ENCODE measurements around the gene CACNA1I. TPM values are rescaled to one million over a fixed set of nuclear protein-coding genes. Genes with fewer than 3 reads are reported as not detected.

Gene CACNA1I
- polyA plus RNA-seq, 3 donors: 0.08 to 0.13 TPM; not detected in 1

DNA sequence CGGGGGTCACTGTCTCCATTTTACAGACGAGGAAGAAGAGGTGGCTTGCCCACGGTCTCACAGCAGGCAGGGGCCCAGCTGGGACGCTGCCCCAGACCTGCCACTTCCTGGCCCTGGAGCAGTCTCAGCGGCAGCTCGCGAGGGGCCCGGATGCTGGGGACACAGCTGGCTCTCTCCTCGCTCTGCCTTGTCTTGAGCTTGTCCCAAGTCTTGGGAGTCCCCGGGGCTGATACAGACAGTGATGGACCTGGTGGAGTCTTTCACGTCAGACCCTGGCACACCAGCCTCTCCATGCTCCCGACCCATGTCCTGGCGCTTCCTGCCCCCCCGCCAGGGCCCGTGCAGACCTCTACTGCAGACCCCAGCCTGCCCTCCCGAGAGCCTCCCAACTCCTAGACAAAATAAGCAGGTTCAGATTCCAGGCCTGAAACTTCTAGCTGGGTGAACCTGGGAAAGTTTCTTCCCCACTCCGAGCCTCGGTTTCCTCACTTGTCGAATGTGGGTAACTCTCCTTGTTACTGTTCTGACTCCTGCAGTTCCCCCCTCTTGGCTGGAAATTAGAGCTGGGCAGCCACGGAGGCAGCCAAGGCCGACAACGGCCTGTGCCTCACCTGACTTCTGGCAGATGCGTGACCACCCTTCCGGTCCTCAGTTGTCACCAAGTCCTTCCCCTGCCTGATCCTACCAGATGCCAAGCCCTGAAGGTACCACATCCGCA lies 145.4 kb downstream of the CACNA1I start:
- WGBS, 3 donors: 80 to 83% (median 80%) methylated on average over 25 of the region's 25 CpGs

DNA sequence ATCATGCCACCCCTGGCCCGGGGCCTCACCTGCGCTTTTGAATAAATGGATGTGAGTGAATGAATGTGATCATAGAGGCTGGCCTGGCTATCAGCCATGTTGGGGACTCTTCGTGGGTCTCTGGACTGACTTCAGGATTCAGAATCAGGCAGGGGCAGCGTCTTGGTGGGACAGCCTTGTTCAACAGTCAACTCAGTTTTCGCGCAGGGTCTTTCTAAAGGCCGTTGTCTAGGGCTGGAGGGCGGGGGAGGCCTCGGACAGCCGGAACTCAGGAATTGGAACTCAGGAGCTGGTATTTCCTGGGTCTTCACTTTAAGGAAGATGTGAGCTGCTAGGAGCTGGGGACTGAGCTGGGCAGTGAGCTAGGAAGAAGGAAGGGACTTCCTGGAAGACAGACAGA lies 146.0 kb downstream of the CACNA1I start:
- WGBS, 3 donors: 84 to 91% (median 86%) methylated on average over 10 of the region's 10 CpGs
- no peak overlapping the region for H3K27ac ChIP-seq (ENCODE audit: low read depth, low read length)

More for the DNA sequence above, 145.4 kb downstream of the CACNA1I start:
- no peak overlapping the region for H3K27ac ChIP-seq (ENCODE audit: low read depth, low read length)

DNA sequence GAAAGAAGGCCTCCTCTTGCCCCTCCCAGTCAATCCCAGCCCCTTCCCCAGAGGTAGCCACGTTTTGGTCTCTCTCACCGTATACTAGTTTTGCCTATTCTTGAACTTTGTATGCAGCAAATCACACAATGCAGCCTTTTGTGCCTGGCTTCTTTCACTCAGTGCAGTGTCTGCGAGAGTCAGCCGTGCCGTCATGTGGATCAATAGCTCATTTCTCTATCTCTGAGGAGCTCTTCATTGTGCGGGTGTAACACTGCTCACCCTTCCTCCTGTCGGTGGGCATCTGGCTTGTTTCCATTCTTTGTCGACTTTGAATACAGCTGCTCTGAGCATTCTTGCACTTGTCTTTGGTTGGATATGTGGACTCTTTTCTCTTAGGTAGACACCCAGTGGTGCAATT lies 146.5 kb downstream of the CACNA1I start:
- WGBS, 3 donors: 47 to 79% (median 73%) methylated on average over 8 of the region's 8 CpGs
- no peak overlapping the region for H3K27ac ChIP-seq (ENCODE audit: low read depth, low read length)

DNA sequence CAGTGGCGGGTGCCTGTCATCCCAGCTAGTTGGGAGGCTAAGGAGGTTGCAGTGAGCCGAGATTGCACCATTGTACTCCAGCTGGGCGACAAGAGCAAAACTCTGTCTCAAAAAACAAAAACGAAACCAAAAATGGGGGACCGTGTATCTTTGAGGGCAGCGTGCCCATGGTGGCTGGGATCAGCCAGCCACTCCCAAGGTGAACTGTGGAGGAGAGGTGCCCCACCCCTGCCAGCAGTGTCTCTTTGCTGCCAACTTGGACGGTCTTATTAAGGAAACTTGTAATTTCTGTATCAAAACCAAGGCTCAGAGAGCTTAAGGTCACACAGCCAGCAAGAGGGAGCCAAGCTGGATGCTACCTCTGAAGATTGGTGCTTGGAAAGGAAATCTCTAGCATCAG lies 147.7 kb downstream of the CACNA1I start:
- 72 to 82% (median 78%) methylated on average over 7 of the region's 7 CpGs for WGBS, 3 donors
- H3K27ac ChIP-seq (ENCODE audit: low read depth, low read length): no peak overlapping the region

DNA sequence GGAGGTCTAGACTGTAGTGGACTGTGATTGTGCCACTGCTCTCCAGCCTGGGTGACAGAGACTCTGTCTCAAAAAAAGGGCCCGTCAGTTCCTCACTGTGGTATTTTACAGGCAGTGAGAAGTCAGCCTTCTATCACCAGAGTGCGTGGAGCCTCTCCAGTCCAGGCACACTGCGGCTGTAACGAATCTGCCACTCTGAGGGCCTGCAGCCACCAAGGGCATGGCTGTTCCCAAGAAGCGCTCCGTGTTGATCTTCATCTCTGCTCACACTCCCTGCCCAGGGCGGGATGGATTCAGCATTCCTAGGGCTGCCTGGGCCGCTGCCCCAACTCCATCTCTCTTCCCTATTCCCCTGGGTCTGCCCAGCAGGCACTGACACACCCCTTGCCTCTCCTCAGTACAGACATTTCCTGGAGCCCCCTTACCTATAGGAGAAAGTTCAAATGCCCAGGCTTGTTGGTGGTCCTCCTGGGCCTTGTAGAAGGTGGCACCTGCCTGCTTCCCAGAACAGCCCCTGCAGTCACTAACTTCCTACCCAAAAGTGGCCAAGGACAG lies 148.4 kb downstream of the CACNA1I start:
- 86 to 91% (median 89%) methylated on average over 8 of the region's 8 CpGs for WGBS, 3 donors
- H3K27ac ChIP-seq (ENCODE audit: low read depth, low read length): no peak overlapping the region

- 60 to 79% (median 79%) methylated on average over 15 of the region's 15 CpGs for WGBS, 3 donors
- no peak overlapping the region for H3K27ac ChIP-seq (ENCODE audit: low read depth, low read length)
Observed at GRCh38 chr22:39719559-39720450, 149.3 kb downstream of the CACNA1I start.

GRCh38 chr22:39721206-39722031 lies 150.9 kb downstream of the CACNA1I start:
- 36 to 46% (median 44%) methylated on average over 9 of the region's 9 CpGs for WGBS, 3 donors
- H3K27ac ChIP-seq (ENCODE audit: low read depth, low read length): no peak overlapping the region

- 84 to 88% (median 88%) methylated on average over 6 of the region's 6 CpGs for WGBS, 3 donors
- no peak overlapping the region for H3K27ac ChIP-seq (ENCODE audit: low read depth, low read length)
Observed at GRCh38 chr22:39722032-39722325, 151.4 kb downstream of the CACNA1I start.

DNA sequence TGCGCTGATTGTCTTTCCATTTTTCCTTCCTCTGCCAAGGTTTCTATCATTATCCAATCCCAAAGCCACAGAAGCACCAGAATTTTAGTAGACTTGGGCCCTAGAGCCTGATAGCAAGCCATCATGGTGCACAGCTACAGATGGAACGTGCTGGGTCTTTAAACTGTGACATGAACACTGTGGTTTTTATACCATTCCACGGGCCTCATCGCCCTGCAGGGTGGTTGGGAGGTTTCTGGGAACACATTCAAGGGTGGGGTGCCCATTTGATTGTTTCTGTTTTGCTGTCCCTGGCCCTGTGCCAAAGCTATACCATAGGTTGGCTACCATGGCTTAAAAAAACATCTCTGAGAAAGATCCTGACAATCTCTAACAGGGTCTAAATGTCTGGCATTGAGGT lies 151.9 kb downstream of the CACNA1I start:
- 81 to 89% (median 84%) methylated on average over 4 of the region's 4 CpGs for WGBS, 3 donors

DNA sequence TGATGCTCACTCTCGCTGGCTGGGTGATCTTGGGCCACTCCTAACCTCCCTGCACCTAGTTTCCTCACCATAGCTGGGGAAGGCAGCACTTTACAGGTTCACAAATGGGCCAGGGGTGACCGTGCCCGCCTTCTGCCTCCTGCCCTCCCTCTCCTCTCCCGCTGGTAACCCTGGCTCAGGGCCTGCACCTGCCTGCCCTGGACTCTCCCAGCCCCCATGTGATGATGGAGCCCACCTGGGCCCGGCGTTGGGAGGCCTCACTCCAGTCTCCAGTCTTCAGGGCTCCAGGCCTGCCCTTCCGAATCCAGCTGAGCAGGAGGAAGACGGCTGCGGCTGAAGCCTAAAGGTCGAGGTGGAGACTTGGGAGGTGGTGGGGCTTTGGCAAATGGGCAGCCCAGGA lies 152.9 kb downstream of the CACNA1I start:
- H3K27ac ChIP-seq (ENCODE audit: low read depth, low read length): no peak overlapping the region
- WGBS, 3 donors: 83 to 92% (median 90%) methylated on average over 9 to 10 of the region's 10 CpGs

More for the DNA sequence above, 151.9 kb downstream of the CACNA1I start:
- H3K27ac ChIP-seq (ENCODE audit: low read depth, low read length): no peak overlapping the region

GRCh38 chr22:39723899-39724351 lies 153.4 kb downstream of the CACNA1I start:
- 76 to 81% (median 77%) methylated on average over 3 of the region's 3 CpGs for WGBS, 3 donors
- H3K27ac ChIP-seq (ENCODE audit: low read depth, low read length): no peak overlapping the region

- no peak overlapping the region for H3K27ac ChIP-seq (ENCODE audit: low read depth, low read length)
- 89 to 92% (median 90%) methylated on average over 4 of the region's 4 CpGs for WGBS, 3 donors
Observed at GRCh38 chr22:39724390-39724789, 153.8 kb downstream of the CACNA1I start.

DNA sequence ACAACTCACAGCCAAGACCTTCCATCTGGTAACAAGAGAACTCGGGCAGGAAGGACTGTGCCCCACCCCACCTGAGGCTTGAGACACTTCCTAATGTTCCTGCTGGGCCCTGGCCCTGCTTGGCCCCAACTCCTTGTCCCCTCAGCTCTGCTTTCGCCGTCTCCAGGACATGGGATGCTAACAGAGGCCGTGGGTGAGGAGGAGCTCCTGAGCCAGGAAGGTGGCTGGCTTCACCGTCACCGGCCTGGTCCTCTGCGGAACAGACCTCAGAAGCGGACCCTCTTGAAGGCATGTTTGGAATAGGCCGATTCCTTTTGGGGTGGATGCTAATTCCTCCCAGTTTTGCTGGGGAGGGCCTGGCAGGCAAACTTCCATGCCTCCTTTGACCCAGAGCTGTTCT lies 154.3 kb downstream of the CACNA1I start:
- H3K27ac ChIP-seq (ENCODE audit: low read depth, low read length): no peak overlapping the region
- 84 to 89% (median 85%) methylated on average over 9 of the region's 9 CpGs for WGBS, 3 donors

GRCh38 chr22:39725351-39726035 lies 154.9 kb downstream of the CACNA1I start:
- 78 to 80% (median 79%) methylated on average over 9 of the region's 9 CpGs for WGBS, 3 donors
- no peak overlapping the region for H3K27ac ChIP-seq (ENCODE audit: low read depth, low read length)

DNA sequence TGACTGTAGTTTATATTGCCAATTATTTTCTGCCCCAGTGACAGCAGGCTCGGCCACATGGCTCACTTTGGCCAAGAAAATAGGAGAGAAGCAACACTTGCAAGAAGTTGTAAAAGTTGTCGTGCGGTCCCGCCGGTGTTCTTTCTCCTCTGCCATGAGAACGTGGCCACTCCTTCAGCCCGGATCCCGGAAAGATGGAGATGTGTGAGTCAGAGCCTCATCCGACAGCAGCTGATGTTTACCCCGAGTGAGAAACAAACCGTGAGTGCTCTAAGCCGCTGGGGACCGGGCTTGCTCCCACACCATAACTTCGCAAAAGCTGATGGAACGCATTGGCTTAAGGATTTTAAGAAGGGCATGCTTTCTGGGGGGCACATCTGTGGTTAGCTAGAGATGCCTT lies 157.0 kb downstream of the CACNA1I start:
- H3K27ac ChIP-seq (ENCODE audit: low read depth, low read length): no peak overlapping the region
- WGBS, 3 donors: 44 to 55% (median 51%) methylated on average over 15 of the region's 15 CpGs

DNA sequence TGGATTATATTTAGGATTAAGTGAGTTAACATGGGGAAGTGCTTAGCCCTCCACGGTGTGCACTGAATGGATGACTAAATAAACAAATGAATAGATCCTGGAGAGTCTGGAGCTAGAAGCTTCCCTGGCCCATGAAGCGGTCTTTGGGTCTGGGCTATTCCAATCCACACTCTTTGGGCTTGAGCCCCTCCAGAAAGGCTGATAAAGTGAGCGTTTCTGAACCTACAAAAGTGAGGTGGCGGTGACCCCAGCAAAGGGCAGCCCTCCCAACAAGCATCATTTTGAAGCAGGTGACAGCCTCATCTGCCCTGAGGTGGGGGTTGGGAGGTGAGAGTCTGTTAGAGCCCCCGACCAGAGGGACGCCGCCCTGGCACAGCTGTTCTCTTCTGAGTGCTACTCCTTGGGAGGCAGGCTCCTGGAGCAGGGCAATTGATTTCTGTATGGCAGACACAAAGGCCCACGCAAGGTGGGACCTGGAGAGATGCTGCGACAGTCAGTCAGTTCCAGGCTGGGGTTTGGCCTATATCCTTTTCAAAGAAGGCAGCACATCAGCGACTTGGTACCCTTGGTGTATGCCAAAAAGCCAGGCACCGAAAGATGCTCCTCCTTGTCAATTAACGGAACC lies 157.8 kb downstream of the CACNA1I start:
- WGBS, 3 donors: 79 to 88% (median 86%) methylated on average over 12 of the region's 12 CpGs
- H3K27ac ChIP-seq (ENCODE audit: low read depth, low read length): no peak overlapping the region

GRCh38 chr22:39729141-39729934 lies 158.8 kb downstream of the CACNA1I start:
- H3K27ac ChIP-seq (ENCODE audit: low read depth, low read length): no peak overlapping the region
- 69 to 81% (median 73%) methylated on average over 13 of the region's 13 CpGs for WGBS, 3 donors

Measured in adipose tissue (tissue), 3 donors.